Endothelial cell of umbilical vein (primary cell): ENCODE measurements around the gene AJAP1.

Source experiments
- MAX ChIP-seq: IDR thresholded peaks from 2 replicates; pipeline ENCODE4 v1.6.1; 2011; ENCODE audit not compliant: insufficient read depth, insufficient read length
- POLR2A ChIP-seq: IDR thresholded peaks from 2 replicates; pipeline ENCODE4 v1.6.1; 2012; ENCODE audit warnings: low read depth, mild to moderate bottlenecking, control low read depth, low read length
- POLR2AphosphoS5 ChIP-seq: IDR thresholded peaks from 2 replicates; pipeline ENCODE4 v1.6.1; 2012; ENCODE audit warnings: low read depth, mild to moderate bottlenecking, control low read depth, low read length, moderate library complexity; ENCODE audit not compliant: insufficient read depth
- TF ChIP-seq, protein P1 (sequence below), 2 donors: IDR thresholded peaks; 1 replicate in 1 of 2; 2 replicates in 1 of 2; pipeline ENCODE4 v1.5.1; 2011; ENCODE audit warnings: low read length in 2 of 2, mild to moderate bottlenecking in 2 of 2, moderate library complexity in 2 of 2, control low read depth in 1 of 2, inconsistent platforms in 1 of 2, low read depth in 1 of 2; ENCODE audit not compliant: insufficient read depth in 1 of 2; ENCODE audit errors: extremely low read depth in 1 of 2

GRCh38 chr1:4693891-4694290 lies 39.5 kb downstream of the AJAP1 start:
- TF ChIP-seq, protein P1, sequence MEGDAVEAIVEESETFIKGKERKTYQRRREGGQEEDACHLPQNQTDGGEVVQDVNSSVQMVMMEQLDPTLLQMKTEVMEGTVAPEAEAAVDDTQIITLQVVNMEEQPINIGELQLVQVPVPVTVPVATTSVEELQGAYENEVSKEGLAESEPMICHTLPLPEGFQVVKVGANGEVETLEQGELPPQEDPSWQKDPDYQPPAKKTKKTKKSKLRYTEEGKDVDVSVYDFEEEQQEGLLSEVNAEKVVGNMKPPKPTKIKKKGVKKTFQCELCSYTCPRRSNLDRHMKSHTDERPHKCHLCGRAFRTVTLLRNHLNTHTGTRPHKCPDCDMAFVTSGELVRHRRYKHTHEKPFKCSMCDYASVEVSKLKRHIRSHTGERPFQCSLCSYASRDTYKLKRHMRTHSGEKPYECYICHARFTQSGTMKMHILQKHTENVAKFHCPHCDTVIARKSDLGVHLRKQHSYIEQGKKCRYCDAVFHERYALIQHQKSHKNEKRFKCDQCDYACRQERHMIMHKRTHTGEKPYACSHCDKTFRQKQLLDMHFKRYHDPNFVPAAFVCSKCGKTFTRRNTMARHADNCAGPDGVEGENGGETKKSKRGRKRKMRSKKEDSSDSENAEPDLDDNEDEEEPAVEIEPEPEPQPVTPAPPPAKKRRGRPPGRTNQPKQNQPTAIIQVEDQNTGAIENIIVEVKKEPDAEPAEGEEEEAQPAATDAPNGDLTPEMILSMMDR (IDR thresholded peaks at IDR 0.05; ENCODE audit: extremely low read depth in 1 of 2, insufficient read depth in 1 of 2, low read depth in 1 of 2, low read length in 2 of 2) = no peak
- no peak for TF ChIP-seq POLR2AphosphoS5
- TF ChIP-seq POLR2A = no peak
- no peak for TF ChIP-seq MAX
